NCI-H1694 (cell line): Measurements from ENCODE around the gene PLIN5.
A peak's percentile ranks its signal among the peaks of the same experiment; 100 is the strongest.
"Not testable (repeated sequence)": the region's sequence is repeated elsewhere in the genome, so short reads cannot be mapped to it uniquely, and the experiment has no call there.

Source experiments
- DNase-seq: peaks from one replicate; lab custom pipeline; 2025; lab: John Stamatoyannopoulos, UW

Gene PLIN5

GRCh38 chr19:4567584-4568071 is 32.6 kb upstream of the PLIN5 start:
- DNase-seq = no peak

- DNase-seq = no peak
Measured at GRCh38 chr19:4566402-4567051, 31.5 kb upstream of the PLIN5 start.

GRCh38 chr19:4563562-4563961 is 28.5 kb upstream of the PLIN5 start:
- not testable (repeated sequence) for DNase-seq

GRCh38 chr19:4562085-4562484 is 27.1 kb upstream of the PLIN5 start:
- not testable (repeated sequence) for DNase-seq

- no peak for DNase-seq
Measured at GRCh38 chr19:4559569-4559968, 24.5 kb upstream of the PLIN5 start, which contains the start of gene SEMA6B. Gene SEMA6B (minus strand): TSS chr19:4559684. CDS start chr19:4558457, 1,227 bp downstream.

- DNase-seq = peak; percentile 19
Measured at GRCh38 chr19:4557971-4558941, 23.2 kb upstream of the PLIN5 start.

GRCh38 chr19:4557144-4557970 is 22.3 kb upstream of the PLIN5 start:
- DNase-seq = no peak

- no peak for DNase-seq
Measured at GRCh38 chr19:4556597-4557127, 21.6 kb upstream of the PLIN5 start.

GRCh38 chr19:4555657-4556561 is 20.9 kb upstream of the PLIN5 start:
- DNase-seq = no peak

GRCh38 chr19:4554717-4555116 is 19.7 kb upstream of the PLIN5 start:
- no peak for DNase-seq

GRCh38 chr19:4553775-4554174 is 18.8 kb upstream of the PLIN5 start:
- no peak for DNase-seq

- DNase-seq = no peak
Measured at GRCh38 chr19:4553092-4553695, 18.2 kb upstream of the PLIN5 start.

- no peak for DNase-seq
Measured at GRCh38 chr19:4552525-4552819, 17.4 kb upstream of the PLIN5 start.

GRCh38 chr19:4550479-4551050 is 15.5 kb upstream of the PLIN5 start:
- DNase-seq = no peak

GRCh38 chr19:4550018-4550417 is 15.0 kb upstream of the PLIN5 start:
- DNase-seq = no peak

- no peak for DNase-seq
Measured at GRCh38 chr19:4548238-4548584, 13.2 kb upstream of the PLIN5 start.

GRCh38 chr19:4547303-4548237 is 12.5 kb upstream of the PLIN5 start:
- no peak for DNase-seq

GRCh38 chr19:4543842-4544647 is 9.0 kb upstream of the PLIN5 start:
- DNase-seq = no peak
